Right ventricle myocardium inferior (tissue), 1 donor: Measurements from ENCODE around the gene HACD3. TPM values are rescaled to one million over a fixed set of nuclear protein-coding genes. Genes with fewer than 3 reads are reported as not detected.
"Not testable (repeated sequence)": the region's sequence is repeated elsewhere in the genome, so short reads cannot be mapped to it uniquely, and the experiment has no call there.

ENCODE experiments used
- ATAC-seq: fragments of 200-7000 bp; cut with Tn5 transposase; one replicate; pipeline ENCODE4 v1.9.1; 2020; ENCODE audit warnings: mild to moderate bottlenecking, moderate library complexity
- DNase-seq: peaks from one replicate; pipeline ENCODE4 v3.0.0; 2021; ENCODE audit errors: missing footprints
- intact Hi-C: fragments of 100-400 bp; cut with DNase I; formaldehyde crosslinking; loops from one replicate; pipeline ENCODE4 v1.11.0; 2022
- total RNA-seq: library from RNA; stranded (reverse); fragmentation: NEBNext Ultra II Directional; extraction: Animal tissue kit (Norgen Biotek cat#: 25700); gene quantifications from one replicate; pipeline ENCODE4 v1.2.1, GENCODE V29; 2021
- donor health status: DM: no; HTN: yes; CAD: no; lungs with severe emphysema.

The HACD3 gene
- total RNA-seq, 1 donor from 2014 or later, result 10.5 TPM

- intact Hi-C loops, result no loop called here
- DNase-seq, result no peak
- no peak for ATAC-seq
These were observed 11.1 kb downstream of the HACD3 start for GRCh38 chr15:65541231-65541820.

- DNase-seq, result no peak
- no peak for ATAC-seq
- intact Hi-C loops, result no loop called here
These were observed 17.6 kb downstream of the HACD3 start for GRCh38 chr15:65547841-65548240.

- DNase-seq, intact Hi-C loops, ATAC-seq: not testable (repeated sequence)
These were observed 19.0 kb downstream of the HACD3 start for GRCh38 chr15:65549288-65549687.

GRCh38 chr15:65550681-65551098 lies 20.4 kb downstream of the HACD3 start:
- ATAC-seq, result no peak
- intact Hi-C loops, result no loop called here
- DNase-seq, result no peak

GRCh38 chr15:65551183-65551582 lies 20.9 kb downstream of the HACD3 start:
- intact Hi-C loops, result no loop called here
- ATAC-seq, result no peak
- no peak for DNase-seq

- intact Hi-C loops, ATAC-seq, DNase-seq: not testable (repeated sequence)
These were observed 22.6 kb downstream of the HACD3 start for GRCh38 chr15:65552851-65553250.

- ATAC-seq (no peak), DNase-seq (no peak)
- intact Hi-C loops, result no loop called here
These were observed 23.4 kb downstream of the HACD3 start for GRCh38 chr15:65553691-65554090.

- ATAC-seq (no peak), DNase-seq (no peak)
- intact Hi-C loops, result no loop called here
These were observed 26.4 kb downstream of the HACD3 start for GRCh38 chr15:65556622-65557021.

- ATAC-seq, result no peak
- intact Hi-C loops, result no loop called here
- no peak for DNase-seq
These were observed 28.1 kb downstream of the HACD3 start for GRCh38 chr15:65558336-65558735.

GRCh38 chr15:65558997-65559760 lies 28.9 kb downstream of the HACD3 start:
- intact Hi-C loops, result no loop called here
- ATAC-seq, result no peak
- no peak for DNase-seq

- intact Hi-C loops, result no loop called here
- DNase-seq, result no peak
- ATAC-seq, result no peak
These were observed 29.7 kb downstream of the HACD3 start for GRCh38 chr15:65559941-65560340.

- DNase-seq (no peak), ATAC-seq (no peak)
- intact Hi-C loops, result no loop called here
These were observed 31.7 kb downstream of the HACD3 start for GRCh38 chr15:65561934-65562333.

GRCh38 chr15:65569728-65570127 lies 39.5 kb downstream of the HACD3 start:
- intact Hi-C loops, result no loop called here
- ATAC-seq, result no peak

GRCh38 chr15:65571971-65572370 lies 41.7 kb downstream of the HACD3 start:
- intact Hi-C loops, result no loop called here

More at GRCh38 chr15:65569728-65570127, 39.5 kb downstream of the HACD3 start:
- no peak for DNase-seq

GRCh38 chr15:65576664-65577063 lies 46.4 kb downstream of the HACD3 start:
- ATAC-seq, result peak; percentile 16
- DNase-seq, result no peak
- intact Hi-C loops, result no loop called here

More at GRCh38 chr15:65571971-65572370, 41.7 kb downstream of the HACD3 start:
- ATAC-seq, result no peak
- DNase-seq, result no peak

GRCh38 chr15:65577129-65577996 lies 47.1 kb downstream of the HACD3 start:
- intact Hi-C loops, result no loop called here
- no peak for DNase-seq
- ATAC-seq, result no peak

GRCh38 chr15:65578904-65579728 lies 48.9 kb downstream of the HACD3 start:
- ATAC-seq, result no peak
- no peak for DNase-seq
- intact Hi-C loops, result no loop called here

GRCh38 chr15:65579762-65580161 lies 49.5 kb downstream of the HACD3 start:
- DNase-seq, result no peak
- intact Hi-C loops, result no loop called here
- ATAC-seq, result no peak

- intact Hi-C loops, result no loop called here
- no peak for DNase-seq
- no peak for ATAC-seq
These were observed 50.0 kb downstream of the HACD3 start for GRCh38 chr15:65580287-65580686.
